Adrenal gland (tissue), 5 donors: Measurements from ENCODE around the gene NFYC.

Experiments used
- POLR2A ChIP-seq, 2 donors: fragments of 450-650 bp; IDR thresholded peaks; one replicate each; pipeline ENCODE4 v1.6.1; 2017; ENCODE audit warnings: antibody characterized with exemption in 2 of 2, mild to moderate bottlenecking in 2 of 2, moderate library complexity in 1 of 2
- TF ChIP-seq, protein P1 (sequence below), 6 experiments: fragments of 450-650 bp in 4 of 6; fragments of 200-600 bp in 2 of 6; sonication (generic) in 1 of 6; IDR thresholded peaks; 1 replicate in 5 of 6; 2 replicates in 1 of 6; pipeline versions ENCODE4 v1.5.1 to v1.8.0; 2016 to 2021; ENCODE audit warnings: antibody characterized with exemption in 6 of 6, mild to moderate bottlenecking in 2 of 6, moderate library complexity in 1 of 6
- donor health status: DM: no; HTN: no; CAD: no.

DNA sequence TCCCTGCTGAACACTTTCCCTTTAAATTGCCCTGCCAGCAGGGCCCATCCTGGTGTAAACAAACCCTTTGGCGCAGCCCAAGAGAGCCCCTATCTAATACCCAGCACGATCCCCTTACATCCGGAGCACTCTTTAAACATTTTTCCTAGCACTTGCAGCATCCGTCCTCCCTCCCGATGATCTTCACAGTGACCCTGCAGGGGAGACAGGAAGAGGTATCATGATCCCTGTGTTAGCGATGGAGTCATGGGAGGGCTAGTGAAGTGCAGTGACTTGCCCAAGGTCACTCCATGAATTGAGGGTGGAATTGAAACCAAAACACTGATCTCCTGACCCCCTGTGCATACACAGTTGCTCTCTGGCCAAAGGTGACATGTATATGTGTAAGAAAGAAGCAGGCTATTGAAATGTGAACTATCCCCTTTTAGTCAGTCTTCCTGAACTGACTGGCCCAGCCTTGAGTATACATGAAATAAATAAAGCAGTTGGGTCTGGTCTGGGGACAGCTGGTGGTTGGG lies 82.3 kb downstream of the NFYC start:
- TF ChIP-seq, protein P1, sequence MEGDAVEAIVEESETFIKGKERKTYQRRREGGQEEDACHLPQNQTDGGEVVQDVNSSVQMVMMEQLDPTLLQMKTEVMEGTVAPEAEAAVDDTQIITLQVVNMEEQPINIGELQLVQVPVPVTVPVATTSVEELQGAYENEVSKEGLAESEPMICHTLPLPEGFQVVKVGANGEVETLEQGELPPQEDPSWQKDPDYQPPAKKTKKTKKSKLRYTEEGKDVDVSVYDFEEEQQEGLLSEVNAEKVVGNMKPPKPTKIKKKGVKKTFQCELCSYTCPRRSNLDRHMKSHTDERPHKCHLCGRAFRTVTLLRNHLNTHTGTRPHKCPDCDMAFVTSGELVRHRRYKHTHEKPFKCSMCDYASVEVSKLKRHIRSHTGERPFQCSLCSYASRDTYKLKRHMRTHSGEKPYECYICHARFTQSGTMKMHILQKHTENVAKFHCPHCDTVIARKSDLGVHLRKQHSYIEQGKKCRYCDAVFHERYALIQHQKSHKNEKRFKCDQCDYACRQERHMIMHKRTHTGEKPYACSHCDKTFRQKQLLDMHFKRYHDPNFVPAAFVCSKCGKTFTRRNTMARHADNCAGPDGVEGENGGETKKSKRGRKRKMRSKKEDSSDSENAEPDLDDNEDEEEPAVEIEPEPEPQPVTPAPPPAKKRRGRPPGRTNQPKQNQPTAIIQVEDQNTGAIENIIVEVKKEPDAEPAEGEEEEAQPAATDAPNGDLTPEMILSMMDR (IDR thresholded peaks at IDR 0.05) = no peak
- TF ChIP-seq POLR2A (IDR thresholded peaks at IDR 0.05) = no peak
